Hepatocyte (in vitro differentiated cells): ENCODE data around the gene GOLGA6L25.
"Not testable (repeated sequence)": the region's sequence is repeated elsewhere in the genome, so short reads cannot be mapped to it uniquely, and the experiment has no call there.

Experiments
- EZH2phosphoT487 ChIP-seq: fragments of 200-600 bp; sonication (generic); IDR thresholded peaks from one replicate; pipeline ENCODE4 v1.6.1; 2018; ENCODE audit warnings: antibody characterized with exemption, mild to moderate bottlenecking, low read depth, moderate library complexity; ENCODE audit not compliant: unreplicated experiment, severe bottlenecking
- TF ChIP-seq, protein P1 (sequence below): fragments of 200-600 bp; sonication (generic); IDR thresholded peaks from 2 replicates; pipeline ENCODE4 v1.5.1; 2016; ENCODE audit warnings: antibody characterized with exemption, mild to moderate bottlenecking; ENCODE audit not compliant: poor library complexity

DNA sequence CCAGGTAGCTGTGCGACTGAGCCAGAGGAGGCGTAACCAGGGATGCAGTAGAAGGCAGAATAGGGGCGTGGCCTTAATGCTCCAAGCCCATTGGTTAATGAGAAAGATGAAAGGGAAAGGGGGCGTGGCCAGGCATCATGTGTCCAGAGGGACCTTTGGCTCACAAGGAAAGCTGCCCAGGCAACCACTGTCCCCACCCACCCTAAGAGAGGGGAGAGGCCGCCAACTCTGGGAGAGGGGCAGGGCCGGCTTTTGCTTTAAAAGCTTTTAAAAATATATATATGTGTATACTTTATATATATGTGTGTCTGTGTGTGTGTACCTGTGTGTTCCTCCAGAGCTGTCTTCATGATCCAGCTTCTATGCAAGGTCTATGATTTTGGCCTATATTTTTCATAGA is 20.4 kb upstream of the GOLGA6L25 start, which contains the start of gene GOLGA8G:
- not testable (repeated sequence) for TF ChIP-seq EZH2phosphoT487
- TF ChIP-seq, protein P1, sequence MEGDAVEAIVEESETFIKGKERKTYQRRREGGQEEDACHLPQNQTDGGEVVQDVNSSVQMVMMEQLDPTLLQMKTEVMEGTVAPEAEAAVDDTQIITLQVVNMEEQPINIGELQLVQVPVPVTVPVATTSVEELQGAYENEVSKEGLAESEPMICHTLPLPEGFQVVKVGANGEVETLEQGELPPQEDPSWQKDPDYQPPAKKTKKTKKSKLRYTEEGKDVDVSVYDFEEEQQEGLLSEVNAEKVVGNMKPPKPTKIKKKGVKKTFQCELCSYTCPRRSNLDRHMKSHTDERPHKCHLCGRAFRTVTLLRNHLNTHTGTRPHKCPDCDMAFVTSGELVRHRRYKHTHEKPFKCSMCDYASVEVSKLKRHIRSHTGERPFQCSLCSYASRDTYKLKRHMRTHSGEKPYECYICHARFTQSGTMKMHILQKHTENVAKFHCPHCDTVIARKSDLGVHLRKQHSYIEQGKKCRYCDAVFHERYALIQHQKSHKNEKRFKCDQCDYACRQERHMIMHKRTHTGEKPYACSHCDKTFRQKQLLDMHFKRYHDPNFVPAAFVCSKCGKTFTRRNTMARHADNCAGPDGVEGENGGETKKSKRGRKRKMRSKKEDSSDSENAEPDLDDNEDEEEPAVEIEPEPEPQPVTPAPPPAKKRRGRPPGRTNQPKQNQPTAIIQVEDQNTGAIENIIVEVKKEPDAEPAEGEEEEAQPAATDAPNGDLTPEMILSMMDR: not testable (repeated sequence)
